ENCODE measurements around the gene ALPI.
"Not testable (repeated sequence)": the region's sequence is repeated elsewhere in the genome, so short reads cannot be mapped to it uniquely, and the experiment has no call there.

ALPI gene

GRCh38 chr2:232422051-232422450, 33.9 kb upstream of the ALPI start:
- no peak overlapping the region for H3K4me3 ChIP-seq (ENCODE audit: extremely low read depth, insufficient read depth, low read length, poor library complexity, severe bottlenecking)
- no peaks in the 10 kb centered on the region for H3K36me3 ChIP-seq (ENCODE audit: control insufficient read depth, insufficient read depth, low read length)
- peaks cover 7% of the 10 kb centered on the region for H3K4me1 ChIP-seq (ENCODE audit: control insufficient read depth, insufficient read depth, low read length, poor library complexity, severe bottlenecking)
- H3K27ac ChIP-seq (ENCODE audit: low read depth, low read length, severe bottlenecking), result no peak overlapping the region
- 81 to 95% methylated on average over 6 to 9 of the region's 10 CpGs for WGBS, 2 experiments (ENCODE audit: insufficient coverage in 2 of 2)
- peaks cover 16% of the 10 kb centered on the region for H3K9me3 ChIP-seq (ENCODE audit: control insufficient read depth, low read length)

DNA sequence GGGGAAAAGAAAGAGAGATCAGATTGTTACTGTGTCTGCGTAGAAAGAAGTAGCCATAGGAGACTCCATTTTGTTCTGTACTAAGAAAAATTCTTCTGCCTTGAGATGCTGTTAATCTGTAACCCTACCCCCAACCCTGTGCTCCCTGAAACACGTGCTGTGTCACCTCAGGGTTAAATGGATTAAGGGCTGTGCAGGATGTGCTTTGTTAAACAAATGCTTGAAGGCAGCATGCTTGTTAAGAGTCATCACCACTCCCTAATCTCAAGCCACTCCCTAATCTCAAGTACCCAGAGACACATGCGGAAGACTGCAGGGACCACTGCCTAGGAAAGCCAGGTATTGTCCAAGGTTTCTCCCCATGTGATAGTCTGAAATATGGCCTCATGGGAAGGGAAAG, 33.0 kb upstream of the ALPI start:
- H3K36me3 ChIP-seq (ENCODE audit: control insufficient read depth, insufficient read depth, low read length); H3K4me3 ChIP-seq (ENCODE audit: extremely low read depth, insufficient read depth, low read length, poor library complexity, severe bottlenecking); H3K4me1 ChIP-seq (ENCODE audit: control insufficient read depth, insufficient read depth, low read length, poor library complexity, severe bottlenecking); H3K27ac ChIP-seq (ENCODE audit: low read depth, low read length, severe bottlenecking): not testable (repeated sequence)
- WGBS, 2 experiments (ENCODE audit: insufficient coverage in 2 of 2), result no CpG with 5 or more reads among the region's 3 CpGs
- peaks cover 16% of the 10 kb centered on the region for H3K9me3 ChIP-seq (ENCODE audit: control insufficient read depth, low read length)

DNA sequence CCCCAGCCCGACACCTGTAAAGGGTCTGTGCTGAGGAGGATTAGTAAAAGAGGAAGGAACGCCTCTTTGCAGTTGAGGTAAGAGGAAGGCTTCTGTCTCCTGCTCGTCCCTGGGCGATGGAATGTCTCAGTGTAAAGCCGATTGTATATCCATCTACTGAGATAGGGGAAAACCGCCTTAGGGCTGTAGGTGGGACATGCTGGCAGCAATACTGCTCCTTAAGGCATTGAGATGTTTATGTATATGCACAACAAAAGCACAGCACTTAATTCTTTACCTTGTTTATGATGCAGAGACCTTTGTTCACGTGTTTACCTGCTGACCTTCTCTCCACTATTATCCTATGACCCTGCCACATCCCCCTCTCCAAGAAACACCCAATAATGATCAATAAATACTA, 32.5 kb upstream of the ALPI start:
- peaks cover 16% of the 10 kb centered on the region for H3K9me3 ChIP-seq (ENCODE audit: control insufficient read depth, low read length)
- not testable (repeated sequence) for H3K27ac ChIP-seq (ENCODE audit: low read depth, low read length, severe bottlenecking); H3K4me1 ChIP-seq (ENCODE audit: control insufficient read depth, insufficient read depth, low read length, poor library complexity, severe bottlenecking); H3K4me3 ChIP-seq (ENCODE audit: extremely low read depth, insufficient read depth, low read length, poor library complexity, severe bottlenecking); H3K36me3 ChIP-seq (ENCODE audit: control insufficient read depth, insufficient read depth, low read length)
- WGBS, 2 experiments (ENCODE audit: insufficient coverage in 2 of 2), result 12% methylated on average over 5 of the region's 7 CpGs; no CpG with 5 or more reads in 1 of the 2 experiments

- 93 to 95% methylated on average over 14 to 16 of the region's 16 CpGs for WGBS, 2 experiments (ENCODE audit: insufficient coverage in 2 of 2)
- no peak overlapping the region for H3K27ac ChIP-seq (ENCODE audit: low read depth, low read length, severe bottlenecking)
- H3K9me3 ChIP-seq (ENCODE audit: control insufficient read depth, low read length), result no peaks in the 10 kb centered on the region
- H3K4me3 ChIP-seq (ENCODE audit: extremely low read depth, insufficient read depth, low read length, poor library complexity, severe bottlenecking), result no peak overlapping the region
- H3K4me1 ChIP-seq (ENCODE audit: control insufficient read depth, insufficient read depth, low read length, poor library complexity, severe bottlenecking), result peaks cover 8% of the 10 kb centered on the region
- no peaks in the 10 kb centered on the region for H3K36me3 ChIP-seq (ENCODE audit: control insufficient read depth, insufficient read depth, low read length)
Measured at GRCh38 chr2:232431705-232432590, 24.0 kb upstream of the ALPI start.

- Histone ChIP-seq H3K9me3 (ENCODE audit: control insufficient read depth, low read length) (no peaks in the 10 kb centered on the region), H3K27ac (ENCODE audit: low read depth, low read length, severe bottlenecking) (no peak overlapping the region), H3K36me3 (ENCODE audit: control insufficient read depth, insufficient read depth, low read length) (no peaks in the 10 kb centered on the region), H3K4me3 (ENCODE audit: extremely low read depth, insufficient read depth, low read length, poor library complexity, severe bottlenecking) (no peak overlapping the region), H3K4me1 (ENCODE audit: control insufficient read depth, insufficient read depth, low read length, poor library complexity, severe bottlenecking) (peaks cover 8% of the 10 kb centered on the region)
- WGBS, 2 experiments (ENCODE audit: insufficient coverage in 2 of 2), result 66 to 69% methylated on average over 13 to 16 of the region's 16 CpGs
Measured at GRCh38 chr2:232432598-232433184, 23.3 kb upstream of the ALPI start.

GRCh38 chr2:232433622-232434021, 22.3 kb upstream of the ALPI start:
- H3K27ac ChIP-seq (ENCODE audit: low read depth, low read length, severe bottlenecking); H3K4me1 ChIP-seq (ENCODE audit: control insufficient read depth, insufficient read depth, low read length, poor library complexity, severe bottlenecking); H3K9me3 ChIP-seq (ENCODE audit: control insufficient read depth, low read length); H3K4me3 ChIP-seq (ENCODE audit: extremely low read depth, insufficient read depth, low read length, poor library complexity, severe bottlenecking); H3K36me3 ChIP-seq (ENCODE audit: control insufficient read depth, insufficient read depth, low read length): not testable (repeated sequence)
- WGBS, 2 experiments (ENCODE audit: insufficient coverage in 2 of 2), result 81 to 90% methylated on average over 3 to 5 of the region's 9 CpGs

GRCh38 chr2:232434091-232434490, 21.9 kb upstream of the ALPI start:
- Histone ChIP-seq H3K36me3 (ENCODE audit: control insufficient read depth, insufficient read depth, low read length) (no peaks in the 10 kb centered on the region), H3K4me1 (ENCODE audit: control insufficient read depth, insufficient read depth, low read length, poor library complexity, severe bottlenecking) (peaks cover 8% of the 10 kb centered on the region), H3K27ac (ENCODE audit: low read depth, low read length, severe bottlenecking) (no peak overlapping the region), H3K4me3 (ENCODE audit: extremely low read depth, insufficient read depth, low read length, poor library complexity, severe bottlenecking) (no peak overlapping the region), H3K9me3 (ENCODE audit: control insufficient read depth, low read length) (no peaks in the 10 kb centered on the region)
- WGBS, 2 experiments (ENCODE audit: insufficient coverage in 2 of 2), result 88 to 91% methylated on average over 9 of the region's 9 CpGs

DNA sequence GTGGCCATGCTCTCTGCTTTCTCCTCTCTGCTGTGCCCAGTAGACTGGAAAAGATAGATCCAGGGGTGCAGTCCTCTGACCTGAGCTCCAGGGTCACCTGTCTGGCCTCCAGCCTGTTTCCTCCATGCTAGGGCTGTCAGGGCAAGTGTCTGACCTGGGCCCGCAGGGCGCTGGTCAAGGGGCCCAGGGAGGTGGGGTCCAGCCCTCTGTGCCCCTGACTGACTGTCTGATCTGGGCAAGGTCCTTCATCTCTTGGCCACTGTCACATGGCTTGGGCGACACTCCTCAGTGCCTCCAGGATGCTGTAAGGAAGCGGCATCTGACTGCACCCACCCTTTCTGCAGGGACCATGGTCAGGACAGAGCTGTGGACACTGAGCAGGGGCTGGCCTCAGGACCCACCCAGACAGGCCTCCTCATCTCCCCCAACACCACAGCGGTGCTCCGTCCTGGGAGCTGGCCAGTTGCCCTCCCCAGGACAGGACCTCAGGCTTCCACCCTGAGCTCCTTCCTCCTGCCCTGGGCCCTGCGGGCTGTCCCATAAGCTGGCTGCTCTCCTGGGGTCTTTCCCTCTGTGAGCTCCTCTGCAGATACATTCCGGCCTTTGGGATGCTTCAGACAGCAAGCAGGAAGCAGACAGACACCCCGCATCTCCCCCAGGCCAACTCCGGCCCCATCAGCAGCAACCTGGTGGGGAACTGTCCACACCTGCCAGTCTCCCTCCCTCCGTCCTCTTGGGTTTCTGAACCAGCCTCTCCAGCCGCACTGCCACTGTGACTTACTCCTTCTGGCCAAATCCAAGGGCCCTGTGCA, 21.2 kb upstream of the ALPI start:
- WGBS, 2 experiments (ENCODE audit: insufficient coverage in 2 of 2), result 83 to 92% methylated on average over 8 to 12 of the region's 12 CpGs
- Histone ChIP-seq H3K4me3 (ENCODE audit: extremely low read depth, insufficient read depth, low read length, poor library complexity, severe bottlenecking) (no peak overlapping the region), H3K9me3 (ENCODE audit: control insufficient read depth, low read length) (no peaks in the 10 kb centered on the region), H3K4me1 (ENCODE audit: control insufficient read depth, insufficient read depth, low read length, poor library complexity, severe bottlenecking) (peaks cover 8% of the 10 kb centered on the region), H3K27ac (ENCODE audit: low read depth, low read length, severe bottlenecking) (no peak overlapping the region), H3K36me3 (ENCODE audit: control insufficient read depth, insufficient read depth, low read length) (no peaks in the 10 kb centered on the region)

GRCh38 chr2:232435375-232435648, 20.6 kb upstream of the ALPI start:
- Histone ChIP-seq H3K4me3 (ENCODE audit: extremely low read depth, insufficient read depth, low read length, poor library complexity, severe bottlenecking) (no peak overlapping the region), H3K27ac (ENCODE audit: low read depth, low read length, severe bottlenecking) (no peak overlapping the region), H3K36me3 (ENCODE audit: control insufficient read depth, insufficient read depth, low read length) (no peaks in the 10 kb centered on the region), H3K4me1 (ENCODE audit: control insufficient read depth, insufficient read depth, low read length, poor library complexity, severe bottlenecking) (peaks cover 8% of the 10 kb centered on the region), H3K9me3 (ENCODE audit: control insufficient read depth, low read length) (no peaks in the 10 kb centered on the region)
- 93 to 96% methylated on average over 4 of the region's 4 CpGs for WGBS, 2 experiments (ENCODE audit: insufficient coverage in 2 of 2)

GRCh38 chr2:232435805-232436204, 20.1 kb upstream of the ALPI start:
- no peaks in the 10 kb centered on the region for H3K9me3 ChIP-seq (ENCODE audit: control insufficient read depth, low read length)
- peaks cover 8% of the 10 kb centered on the region for H3K4me1 ChIP-seq (ENCODE audit: control insufficient read depth, insufficient read depth, low read length, poor library complexity, severe bottlenecking)
- no peak overlapping the region for H3K4me3 ChIP-seq (ENCODE audit: extremely low read depth, insufficient read depth, low read length, poor library complexity, severe bottlenecking)
- no peaks in the 10 kb centered on the region for H3K36me3 ChIP-seq (ENCODE audit: control insufficient read depth, insufficient read depth, low read length)
- no peak overlapping the region for H3K27ac ChIP-seq (ENCODE audit: low read depth, low read length, severe bottlenecking)
- WGBS, 2 experiments (ENCODE audit: insufficient coverage in 2 of 2), result 94 to 95% methylated on average over 3 to 7 of the region's 7 CpGs

Measured in mesodermal cell (in vitro differentiated cells).